Activated CD8-positive, alpha-beta T cell treated with anti-CD3 and anti-CD28 coated beads for 36 hours (primary cell): Measurements from ENCODE around the gene MPPED2. TPM values are rescaled to one million over a fixed set of nuclear protein-coding genes. Genes with fewer than 3 reads are reported as not detected.

Experiments
- ATAC-seq: fragments of 200-7000 bp; cut with Tn5 transposase; one replicate; pipeline ENCODE4 v1.10.0; 2021; ENCODE audit warnings: mild to moderate bottlenecking, moderate library complexity
- CTCF ChIA-PET: fragments of 350-600 bp; sonication (Branson Sonifier 250); formaldehyde crosslinking; loops from one replicate; lab custom pipeline; 2021; ENCODE audit warnings: antibody characterized with exemption; lab: Charles Lee
- POLR2A ChIA-PET: fragments of 350-600 bp; sonication (Branson Sonifier 250); formaldehyde crosslinking; loops from one replicate; lab custom pipeline; 2021; ENCODE audit warnings: antibody characterized with exemption; lab: Charles Lee
- DNase-seq: peaks from one replicate; pipeline ENCODE4 v3.0.0-alpha.2; 2020
- H3K27ac Mint-ChIP-seq: one replicate; pipeline ENCODE4 v1.8.0; 2021; ENCODE audit warnings: mild to moderate bottlenecking, mixed read lengths
- H3K27me3 Mint-ChIP-seq: one replicate; pipeline ENCODE4 v1.8.0; 2021; ENCODE audit warnings: mixed read lengths
- H3K36me3 Mint-ChIP-seq: one replicate; pipeline ENCODE4 v1.8.0; 2021; ENCODE audit warnings: low read depth, mixed read lengths
- H3K4me1 Mint-ChIP-seq: one replicate; pipeline ENCODE4 v1.8.0; 2021; ENCODE audit warnings: low read depth, mixed read lengths
- H3K4me3 Mint-ChIP-seq: one replicate; pipeline ENCODE4 v1.8.0; 2021; ENCODE audit warnings: mild to moderate bottlenecking, moderate library complexity, mixed read lengths
- H3K9me3 Mint-ChIP-seq: one replicate; pipeline ENCODE4 v1.8.0; 2021; ENCODE audit warnings: mixed read lengths
- CTCF ChIP-seq: fragments of 200-600 bp; IDR thresholded peaks from one replicate; pipeline ENCODE4 v1.8.0; 2022; ENCODE audit warnings: antibody characterized with exemption, mild to moderate bottlenecking
- intact Hi-C: fragments of 100-400 bp; cut with micrococcal nuclease; formaldehyde crosslinking; loops from one replicate; pipeline ENCODE4 v1.10.0; 2022
- total RNA-seq, 2 experiments: library from RNA; stranded (reverse); gene quantifications; one replicate each; pipeline ENCODE4 v1.2.3, GENCODE V29; 2021

Gene MPPED2
- total RNA-seq, 2 experiments from 2014 or later, result 0.63 TPM; not detected in 1

- Mint-ChIP-seq H3K4me1 (no peaks in the 10 kb centered on the region), H3K4me3 (no peak overlapping the region), H3K27me3 (peaks cover 3% of the 10 kb centered on the region), H3K27ac (no peak overlapping the region), H3K36me3 (no peaks in the 10 kb centered on the region), H3K9me3 (no peaks in the 10 kb centered on the region)
- ATAC-seq (no peak), DNase-seq (no peak)
- ChIA-PET CTCF (no interaction called here), POLR2A (no interaction called here)
- intact Hi-C loops, result no loop called here
- no peak for TF ChIP-seq CTCF
Measured at GRCh38 chr11:30431127-30431814, 154.9 kb downstream of the MPPED2 start.

- Mint-ChIP-seq H3K4me1 (no peaks in the 10 kb centered on the region), H3K36me3 (no peaks in the 10 kb centered on the region), H3K4me3 (no peak overlapping the region), H3K27ac (no peak overlapping the region), H3K9me3 (no peaks in the 10 kb centered on the region), H3K27me3 (peaks cover 5% of the 10 kb centered on the region)
- intact Hi-C loops, result no loop called here
- ATAC-seq (no peak), DNase-seq (no peak)
- CTCF ChIA-PET, result no interaction called here
- POLR2A ChIA-PET, result no interaction called here
- TF ChIP-seq CTCF, result no peak
Measured at GRCh38 chr11:30429550-30429949, 156.6 kb downstream of the MPPED2 start.

GRCh38 chr11:30426781-30427180 is 159.4 kb downstream of the MPPED2 start:
- ATAC-seq (no peak), DNase-seq (no peak)
- Mint-ChIP-seq H3K9me3 (no peaks in the 10 kb centered on the region), H3K27me3 (peaks cover 2% of the 10 kb centered on the region), H3K27ac (no peak overlapping the region), H3K36me3 (no peaks in the 10 kb centered on the region), H3K4me3 (no peak overlapping the region), H3K4me1 (no peaks in the 10 kb centered on the region)
- POLR2A ChIA-PET, result no interaction called here
- no peak for TF ChIP-seq CTCF
- intact Hi-C loops, result no loop called here
- CTCF ChIA-PET, result no interaction called here

- Mint-ChIP-seq H3K27ac (no peak overlapping the region), H3K4me3 (no peak overlapping the region), H3K36me3 (no peaks in the 10 kb centered on the region), H3K4me1 (no peaks in the 10 kb centered on the region), H3K9me3 (no peaks in the 10 kb centered on the region), H3K27me3 (peaks cover 4% of the 10 kb centered on the region)
- POLR2A ChIA-PET, result no interaction called here
- intact Hi-C loops, result no loop called here
- DNase-seq (no peak), ATAC-seq (no peak)
- no peak for TF ChIP-seq CTCF
- CTCF ChIA-PET, result no interaction called here
Measured at GRCh38 chr11:30424844-30425243, 161.3 kb downstream of the MPPED2 start.

GRCh38 chr11:30424321-30424720 is 161.8 kb downstream of the MPPED2 start:
- intact Hi-C loops, result no loop called here
- H3K4me1 Mint-ChIP-seq, result no peaks in the 10 kb centered on the region
- no peak for TF ChIP-seq CTCF
- peaks cover 4% of the 10 kb centered on the region for H3K27me3 Mint-ChIP-seq
- H3K9me3 Mint-ChIP-seq, result no peaks in the 10 kb centered on the region
- H3K36me3 Mint-ChIP-seq, result no peaks in the 10 kb centered on the region
- H3K27ac Mint-ChIP-seq, result no peak overlapping the region
- POLR2A ChIA-PET, result no interaction called here
- H3K4me3 Mint-ChIP-seq, result no peak overlapping the region
- CTCF ChIA-PET, result no interaction called here
- ATAC-seq, result no peak
- DNase-seq, result no peak
